HUES6 (cell line): ENCODE measurements around the gene RGS14.

Experiments used
- H3K27ac ChIP-seq: 2 replicates; pipeline ENCODE4 v1.7.0; 2013; ENCODE audit warnings: low read depth, mild to moderate bottlenecking, low read length, inconsistent platforms
- H3K27me3 ChIP-seq: 2 replicates; pipeline ENCODE4 v1.6.1; 2013; ENCODE audit warnings: low read length; ENCODE audit not compliant: control insufficient read depth, insufficient read depth
- H3K36me3 ChIP-seq: 2 replicates; pipeline ENCODE4 v1.6.1; 2013; ENCODE audit warnings: low read length; ENCODE audit not compliant: control insufficient read depth, insufficient read depth
- H3K4me1 ChIP-seq: 2 replicates; pipeline ENCODE4 v1.6.1; 2013; ENCODE audit warnings: low read length; ENCODE audit not compliant: control insufficient read depth, insufficient read depth
- H3K4me3 ChIP-seq: 2 replicates; pipeline ENCODE4 v1.5.1; 2013; ENCODE audit warnings: low read depth, low read length
- H3K9ac ChIP-seq: one replicate; pipeline ENCODE4 v1.6.1; 2013; ENCODE audit warnings: mild to moderate bottlenecking, low read length
- H3K9me3 ChIP-seq: 2 replicates; pipeline ENCODE4 v1.6.1; 2013; ENCODE audit warnings: low read depth, low read length; ENCODE audit not compliant: control insufficient read depth, insufficient read depth

RGS14 gene

DNA sequence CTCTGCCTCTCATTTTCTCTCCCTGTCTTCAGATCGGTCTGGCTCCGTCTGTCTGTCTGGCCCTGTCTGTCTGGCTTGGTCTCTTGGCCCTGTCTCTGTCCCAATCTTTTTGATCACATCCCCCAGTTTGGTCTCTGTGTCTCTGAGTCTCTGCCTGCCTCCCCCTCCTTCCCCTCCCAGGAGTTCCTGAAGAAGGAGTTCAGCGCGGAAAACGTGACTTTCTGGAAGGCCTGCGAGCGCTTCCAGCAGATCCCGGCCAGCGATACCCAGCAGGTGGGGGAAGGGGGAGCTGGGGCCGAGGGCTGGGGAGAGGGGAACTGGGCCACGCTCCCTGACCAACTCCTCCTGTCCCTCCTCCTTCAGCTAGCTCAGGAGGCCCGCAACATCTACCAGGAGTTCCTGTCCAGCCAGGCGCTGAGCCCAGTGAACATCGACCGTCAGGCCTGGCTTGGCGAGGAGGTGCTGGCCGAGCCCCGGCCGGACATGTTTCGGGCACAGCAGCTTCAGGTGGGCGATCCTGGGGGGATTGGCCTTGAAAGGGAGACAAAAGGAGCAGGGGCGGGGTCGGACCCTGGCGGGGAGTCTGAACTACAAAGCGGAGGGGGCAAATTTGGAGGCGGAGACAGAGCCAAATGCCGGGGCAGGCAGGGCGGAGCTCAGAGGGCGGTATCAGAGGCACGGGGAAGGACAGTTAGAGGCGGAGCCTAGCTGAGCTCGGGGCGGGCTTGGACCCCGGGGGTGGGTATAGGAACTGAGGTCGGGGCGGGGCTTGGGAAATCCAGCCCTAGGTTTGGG is 9.0 kb downstream of the RGS14 start:
- Histone ChIP-seq H3K27me3 (peaks cover 24% of the 10 kb centered on the region), H3K9ac (peak overlapping the region; percentile 75), H3K9me3 (no peaks in the 10 kb centered on the region), H3K36me3 (0 out of 2 replicates have a peak, but pooled peaks cover 3% of the 10 kb centered on the region), H3K4me1 (peaks cover 52% of the 10 kb centered on the region), H3K27ac (peak overlapping the region; percentile 73), H3K4me3 (peak overlapping the region; percentile 68)

GRCh38 chr5:177367323-177367848 is 9.7 kb downstream of the RGS14 start:
- peak overlapping the region; percentile 66 for H3K4me3 ChIP-seq
- H3K36me3 ChIP-seq = peaks cover 8% of the 10 kb centered on the region; the same call in 1 of the 2 replicates
- peak overlapping the region; percentile 35 for H3K9ac ChIP-seq
- H3K4me1 ChIP-seq = peaks cover 47% of the 10 kb centered on the region
- H3K9me3 ChIP-seq = no peaks in the 10 kb centered on the region
- peaks cover 18% of the 10 kb centered on the region for H3K27me3 ChIP-seq
- H3K27ac ChIP-seq = no peak overlapping the region

DNA sequence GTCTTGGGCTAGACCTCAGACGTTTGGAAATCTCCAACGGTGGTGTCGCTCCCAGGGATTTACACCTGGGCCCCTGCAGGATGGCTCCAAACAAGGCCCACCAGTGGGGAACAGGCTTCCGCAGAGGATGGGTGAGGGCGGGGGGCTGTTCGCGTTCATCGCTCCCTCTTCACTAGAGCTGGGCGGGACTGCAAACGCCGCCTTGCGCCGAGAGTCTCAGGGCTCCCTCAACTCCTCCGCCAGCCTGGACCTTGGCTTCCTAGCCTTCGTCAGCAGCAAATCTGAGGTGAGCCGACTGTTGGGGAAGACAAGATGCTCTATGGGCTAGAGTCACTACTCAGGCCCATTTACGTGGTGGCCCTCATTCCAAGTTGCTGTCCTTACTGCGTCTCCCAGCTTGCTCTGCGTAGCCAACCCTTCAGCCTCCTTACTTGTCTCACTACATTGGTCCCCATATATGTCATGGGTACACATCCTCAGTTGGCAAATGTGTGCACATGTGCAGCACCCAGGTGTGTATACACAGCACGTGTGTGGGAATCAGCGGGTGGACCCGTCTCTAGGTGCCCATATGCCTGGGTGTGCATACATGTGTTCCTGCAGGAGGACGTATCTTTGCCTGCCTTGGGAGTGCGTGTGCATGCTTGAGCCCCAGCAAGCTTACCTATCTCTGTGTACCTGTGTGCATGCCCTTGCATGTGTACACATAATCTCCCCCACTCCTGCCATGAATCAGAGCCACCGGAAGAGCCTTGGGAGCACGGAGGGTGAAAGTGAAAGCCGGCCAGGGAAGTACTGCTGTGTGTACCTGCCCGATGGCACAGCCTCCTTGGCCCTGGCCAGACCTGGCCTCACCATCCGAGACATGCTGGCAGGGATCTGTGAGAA is 10.5 kb downstream of the RGS14 start:
- Histone ChIP-seq H3K36me3 (peaks cover 8% of the 10 kb centered on the region; the same call in 1 of the 2 replicates), H3K27me3 (peaks cover 17% of the 10 kb centered on the region), H3K4me3 (peak overlapping the region; percentile 66), H3K9ac (no peak overlapping the region), H3K9me3 (no peaks in the 10 kb centered on the region), H3K27ac (no peak overlapping the region), H3K4me1 (peaks cover 43% of the 10 kb centered on the region)

- H3K9ac ChIP-seq = no peak overlapping the region
- H3K36me3 ChIP-seq = peaks cover 8% of the 10 kb centered on the region; the same call in 1 of the 2 replicates
- no peak overlapping the region for H3K4me3 ChIP-seq
- H3K4me1 ChIP-seq = peaks cover 44% of the 10 kb centered on the region
- H3K27me3 ChIP-seq = peaks cover 17% of the 10 kb centered on the region
- no peaks in the 10 kb centered on the region for H3K9me3 ChIP-seq
- H3K27ac ChIP-seq = no peak overlapping the region
These were observed 11.3 kb downstream of the RGS14 start for GRCh38 chr5:177368869-177369644.

- 0 out of 2 replicates have a peak overlapping the region, but pooled peaks have one; percentile 0 for H3K4me3 ChIP-seq
- peaks cover 8% of the 10 kb centered on the region; the same call in 1 of the 2 replicates for H3K36me3 ChIP-seq
- H3K4me1 ChIP-seq = peaks cover 41% of the 10 kb centered on the region
- no peaks in the 10 kb centered on the region for H3K9me3 ChIP-seq
- no peak overlapping the region for H3K27ac ChIP-seq
- H3K27me3 ChIP-seq = peaks cover 17% of the 10 kb centered on the region
- H3K9ac ChIP-seq = peak overlapping the region; percentile 3
These were observed 12.1 kb downstream of the RGS14 start for GRCh38 chr5:177369645-177370440.

- H3K9ac ChIP-seq = peak overlapping the region; percentile 3
These were observed 12.9 kb downstream of the RGS14 start for GRCh38 chr5:177370488-177371119.

GRCh38 chr5:177371120-177372033 is 13.7 kb downstream of the RGS14 start:
- Histone ChIP-seq H3K27me3 (peaks cover 17% of the 10 kb centered on the region), H3K9ac (peak overlapping the region; percentile 66), H3K27ac (no peak overlapping the region), H3K4me3 (peak overlapping the region; percentile 63), H3K9me3 (no peaks in the 10 kb centered on the region), H3K36me3 (peaks cover 8% of the 10 kb centered on the region; the same call in 1 of the 2 replicates), H3K4me1 (peaks cover 31% of the 10 kb centered on the region)

More at GRCh38 chr5:177370488-177371119, 12.9 kb downstream of the RGS14 start:
- Histone ChIP-seq H3K9me3 (no peaks in the 10 kb centered on the region), H3K4me1 (peaks cover 38% of the 10 kb centered on the region), H3K27ac (no peak overlapping the region), H3K27me3 (peaks cover 17% of the 10 kb centered on the region), H3K36me3 (peaks cover 8% of the 10 kb centered on the region; the same call in 1 of the 2 replicates), H3K4me3 (peak overlapping the region; percentile 63)

- no peak overlapping the region for H3K27ac ChIP-seq
- peaks cover 29% of the 10 kb centered on the region for H3K4me1 ChIP-seq
- H3K27me3 ChIP-seq = peaks cover 17% of the 10 kb centered on the region
- H3K4me3 ChIP-seq = no peak overlapping the region
- no peaks in the 10 kb centered on the region for H3K9me3 ChIP-seq
- H3K36me3 ChIP-seq = peaks cover 8% of the 10 kb centered on the region; the same call in 1 of the 2 replicates
- H3K9ac ChIP-seq = no peak overlapping the region
These were observed 14.5 kb downstream of the RGS14 start for GRCh38 chr5:177372034-177372896.
